ENCODE measurements around the gene ZNF507. TPM values are rescaled to one million over a fixed set of nuclear protein-coding genes. Genes with fewer than 3 reads are reported as not detected.
"Not testable (repeated sequence)": the region's sequence is repeated elsewhere in the genome, so short reads cannot be mapped to it uniquely, and the experiment has no call there.

ZNF507 gene
- total RNA-seq, 1 donor from 2014 or later = 18.6 TPM

- no peak for DNase-seq
These were observed 23.4 kb downstream of the ZNF507 start for GRCh38 chr19:32368787-32369186.

GRCh38 chr19:32372726-32373517 is 27.5 kb downstream of the ZNF507 start:
- no peak for DNase-seq

- no peak for DNase-seq
These were observed 28.3 kb downstream of the ZNF507 start for GRCh38 chr19:32373585-32374295.

GRCh38 chr19:32374362-32374761 is 29.0 kb downstream of the ZNF507 start:
- DNase-seq = not testable (repeated sequence)

GRCh38 chr19:32377088-32377487 is 31.7 kb downstream of the ZNF507 start:
- DNase-seq = not testable (repeated sequence)

- no peak for DNase-seq
These were observed 34.9 kb downstream of the ZNF507 start for GRCh38 chr19:32380269-32380668.

GRCh38 chr19:32387701-32388392 is 42.4 kb downstream of the ZNF507 start:
- no peak for DNase-seq

GRCh38 chr19:32388393-32388855 is 43.0 kb downstream of the ZNF507 start:
- DNase-seq = no peak

GRCh38 chr19:32392901-32393300 is 47.5 kb downstream of the ZNF507 start:
- no peak for DNase-seq

- no peak for DNase-seq
These were observed 50.7 kb downstream of the ZNF507 start for GRCh38 chr19:32396046-32396652.

GRCh38 chr19:32397671-32398101 is 52.3 kb downstream of the ZNF507 start:
- no peak for DNase-seq

GRCh38 chr19:32401992-32402391 is 56.6 kb downstream of the ZNF507 start:
- no peak for DNase-seq

- no peak for DNase-seq
These were observed 58.0 kb downstream of the ZNF507 start for GRCh38 chr19:32403291-32403995.

GRCh38 chr19:32404213-32404932 is 59.0 kb downstream of the ZNF507 start:
- no peak for DNase-seq

- no peak for DNase-seq
These were observed 59.6 kb downstream of the ZNF507 start for GRCh38 chr19:32404933-32405430.

- DNase-seq = peak; percentile 92
These were observed 60.2 kb downstream of the ZNF507 start, which contains the start of gene DPY19L3 for GRCh38 chr19:32405431-32406160. DPY19L3 (plus strand) TSS chr19:32405770; CDS start chr19:32408254, 2,484 bp downstream.

- DNase-seq = no peak
These were observed 61.0 kb downstream of the ZNF507 start for GRCh38 chr19:32406161-32407003.

GRCh38 chr19:32407004-32407992 is 61.9 kb downstream of the ZNF507 start:
- DNase-seq = no peak
